Activated effector memory CD4-positive, alpha-beta T cell treated with anti-CD3 and anti-CD28 coated beads, Interleukin-2, amount 50 U/mL, for 16 hours (primary cell): Measurements from ENCODE around the gene RRH.
"Not testable (repeated sequence)": the region's sequence is repeated elsewhere in the genome, so short reads cannot be mapped to it uniquely, and the experiment has no call there.

Source experiments
- DNase-seq: peaks from one replicate; pipeline ENCODE4 v3.0.0-alpha.2; 2020

The RRH gene, protein sequence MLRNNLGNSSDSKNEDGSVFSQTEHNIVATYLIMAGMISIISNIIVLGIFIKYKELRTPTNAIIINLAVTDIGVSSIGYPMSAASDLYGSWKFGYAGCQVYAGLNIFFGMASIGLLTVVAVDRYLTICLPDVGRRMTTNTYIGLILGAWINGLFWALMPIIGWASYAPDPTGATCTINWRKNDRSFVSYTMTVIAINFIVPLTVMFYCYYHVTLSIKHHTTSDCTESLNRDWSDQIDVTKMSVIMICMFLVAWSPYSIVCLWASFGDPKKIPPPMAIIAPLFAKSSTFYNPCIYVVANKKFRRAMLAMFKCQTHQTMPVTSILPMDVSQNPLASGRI

DNA sequence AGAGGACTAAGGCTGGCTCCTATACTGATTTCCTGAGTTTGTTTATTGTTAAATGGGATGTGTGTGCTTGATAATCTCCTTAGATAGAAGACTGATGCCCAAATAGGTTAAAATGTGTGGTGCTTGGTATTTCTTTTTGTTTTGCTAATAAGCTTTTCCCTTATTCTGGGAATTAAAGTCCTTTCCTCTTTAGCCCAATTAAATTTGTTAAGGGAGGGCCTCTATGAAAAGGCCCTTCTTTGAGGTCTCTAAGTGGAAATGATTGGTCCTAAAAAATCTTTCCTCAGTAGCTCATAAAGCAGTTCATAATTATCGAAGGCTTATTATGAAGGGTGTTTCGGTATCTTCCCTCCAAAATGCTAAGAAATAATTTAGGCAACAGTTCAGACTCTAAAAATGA lies at the start of gene RRH:
Gene RRH, plus strand, starts transcription at position 301 of the 400 bp plus-strand sequence. Its CDS starts 56 bp downstream, at position 357.
- no peak for DNase-seq

DNA sequence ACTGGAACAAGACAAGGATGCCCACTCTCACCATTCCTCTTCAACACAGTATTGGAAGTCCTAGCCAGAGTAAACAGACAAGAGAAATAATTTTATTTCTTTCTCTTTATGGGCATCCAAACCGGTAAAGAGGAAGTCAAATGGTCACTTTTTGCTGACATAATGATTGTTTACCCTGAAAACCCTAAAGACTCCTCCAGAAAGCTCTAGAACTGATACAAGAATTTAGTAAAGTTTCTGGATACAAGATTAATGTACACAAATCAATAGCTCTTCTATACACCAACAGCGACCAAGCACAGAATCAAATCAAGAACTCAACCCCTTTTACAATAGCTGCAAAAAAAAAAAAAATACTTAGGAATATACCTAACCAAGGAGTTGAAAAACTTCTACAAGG lies 45.7 kb upstream of the RRH start:
- not testable (repeated sequence) for DNase-seq

DNA sequence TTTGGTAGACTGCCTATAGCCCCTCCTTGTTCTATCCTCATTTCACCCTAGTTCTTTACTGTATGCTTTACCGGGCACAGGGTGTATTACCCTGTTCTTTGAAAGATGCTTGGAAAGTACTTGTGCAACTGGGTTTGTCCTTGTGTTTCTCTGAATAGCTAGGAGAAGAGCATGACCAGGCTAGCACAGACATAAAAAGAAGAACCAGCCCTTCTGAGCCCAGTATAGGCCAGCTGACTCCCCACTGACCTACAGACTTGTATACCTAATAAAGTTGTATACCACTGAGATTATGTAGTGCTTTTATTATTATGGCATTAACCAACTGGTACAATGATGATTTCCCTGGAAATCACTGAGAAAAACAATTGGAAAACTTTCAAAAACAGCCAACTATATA lies 40.9 kb upstream of the RRH start:
- DNase-seq, result no peak

DNA sequence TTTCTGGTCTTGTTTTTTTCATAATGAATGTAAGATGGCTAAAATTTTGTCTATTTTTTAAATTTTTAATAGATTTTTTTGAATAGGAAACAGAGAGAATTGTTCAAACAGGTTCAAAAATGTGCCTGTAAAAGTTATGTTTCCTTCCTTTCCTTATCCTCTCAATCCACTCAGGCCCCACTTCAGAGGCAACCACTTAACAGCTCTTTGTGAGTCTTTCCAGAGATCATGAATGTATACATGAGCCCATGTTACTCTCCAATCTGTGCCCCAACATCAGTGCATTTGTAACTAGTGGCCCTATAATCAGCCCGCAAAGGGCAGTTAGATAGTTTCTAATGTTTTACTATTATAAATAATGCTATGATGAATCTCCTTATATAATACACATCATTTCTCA lies 40.0 kb upstream of the RRH start:
- no peak for DNase-seq

DNA sequence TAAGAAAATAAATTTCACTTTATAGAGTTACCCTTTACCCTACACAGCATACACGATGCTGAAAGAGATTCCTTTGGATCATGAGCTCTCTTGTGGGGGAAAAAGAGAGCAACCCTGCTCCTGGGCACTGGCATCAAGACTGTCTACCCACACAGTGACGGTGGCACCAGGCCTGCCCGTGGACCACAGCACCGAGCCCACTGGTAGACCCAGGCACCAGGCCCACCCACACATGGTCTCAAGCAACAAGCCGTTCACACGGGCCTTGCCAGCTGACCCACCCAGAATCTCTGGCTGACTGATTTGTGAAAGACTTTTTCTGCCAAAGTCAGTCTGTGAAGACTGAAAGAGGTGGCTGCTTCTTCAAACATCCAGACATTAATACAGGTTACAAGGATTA lies 32.7 kb upstream of the RRH start:
- no peak for DNase-seq

DNA sequence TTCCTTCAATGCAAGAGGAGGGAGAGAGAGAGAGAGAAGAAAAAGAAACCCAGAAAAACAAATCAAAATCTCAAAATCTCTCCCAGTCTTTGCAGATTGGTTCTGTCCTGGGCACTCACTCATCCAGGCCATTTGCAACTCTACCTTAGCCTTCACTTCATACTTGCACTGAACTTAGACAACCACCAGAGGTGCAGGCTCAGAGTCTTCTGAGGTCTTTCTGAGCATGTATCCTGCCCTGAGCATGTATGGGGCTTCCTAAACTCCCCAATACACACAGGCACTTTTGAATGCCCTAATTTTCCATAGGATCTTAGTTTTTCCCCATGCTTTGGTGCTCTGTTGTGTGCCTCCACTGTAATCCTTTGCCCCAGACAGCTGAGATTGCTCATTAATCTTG lies 28.9 kb upstream of the RRH start:
- no peak for DNase-seq

DNA sequence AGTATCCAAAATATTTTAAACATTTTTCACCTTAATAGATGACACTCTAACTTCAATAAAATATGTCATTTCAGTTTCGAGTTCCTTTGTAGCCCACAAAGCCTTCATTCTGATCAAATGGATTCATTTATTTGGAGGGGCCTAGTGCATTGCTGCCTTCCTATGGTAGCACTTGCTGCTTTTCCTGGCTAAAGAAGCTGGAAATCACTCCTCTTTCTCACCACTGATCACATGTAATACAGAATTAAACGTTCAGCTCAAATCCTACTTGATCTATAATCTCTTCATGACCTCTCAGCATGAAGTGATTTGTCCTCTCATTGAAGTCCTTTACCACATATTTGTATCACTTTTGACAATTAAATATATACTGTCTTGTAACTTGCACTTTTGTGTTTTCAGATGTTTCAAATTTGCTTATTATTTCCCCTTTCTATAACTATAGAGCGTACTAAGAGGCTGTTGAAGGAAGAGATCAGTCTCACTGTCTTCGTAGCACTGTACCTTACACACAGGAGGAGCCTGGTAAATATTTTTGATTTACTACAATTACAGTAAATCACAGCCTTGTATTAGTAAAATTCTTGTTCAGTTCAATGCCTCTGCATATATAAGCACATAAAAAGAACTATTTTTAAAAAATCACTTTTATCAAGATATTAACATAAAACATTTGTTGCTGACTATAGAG lies 26.5 kb upstream of the RRH start:
- no peak for DNase-seq

DNA sequence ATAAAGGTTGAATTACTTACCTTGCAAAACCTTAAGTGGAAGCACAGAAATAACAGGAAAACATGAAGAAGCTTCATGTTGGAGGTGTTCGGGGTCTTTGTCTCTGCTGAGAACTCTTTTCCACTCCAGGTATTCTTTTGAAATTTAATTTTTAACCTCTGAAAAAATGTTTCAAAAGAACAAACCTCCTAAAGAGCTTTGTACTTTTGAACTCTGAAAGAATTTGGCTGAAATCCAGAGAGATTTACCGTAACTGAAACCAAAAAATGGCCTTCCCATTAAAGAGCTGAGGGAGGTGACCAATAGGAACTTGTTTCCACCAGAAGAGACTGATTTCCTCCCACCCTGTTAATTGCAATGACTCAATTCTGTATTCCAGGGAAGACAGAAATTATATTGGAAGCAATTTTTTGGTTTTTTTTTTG lies 25.9 kb upstream of the RRH start, which contains the start of gene CFI:
Gene CFI, minus strand, starts transcription at position 105 of the 425 bp plus-strand sequence. Its CDS starts 28 bp downstream, at position 77.
- no peak for DNase-seq

DNA sequence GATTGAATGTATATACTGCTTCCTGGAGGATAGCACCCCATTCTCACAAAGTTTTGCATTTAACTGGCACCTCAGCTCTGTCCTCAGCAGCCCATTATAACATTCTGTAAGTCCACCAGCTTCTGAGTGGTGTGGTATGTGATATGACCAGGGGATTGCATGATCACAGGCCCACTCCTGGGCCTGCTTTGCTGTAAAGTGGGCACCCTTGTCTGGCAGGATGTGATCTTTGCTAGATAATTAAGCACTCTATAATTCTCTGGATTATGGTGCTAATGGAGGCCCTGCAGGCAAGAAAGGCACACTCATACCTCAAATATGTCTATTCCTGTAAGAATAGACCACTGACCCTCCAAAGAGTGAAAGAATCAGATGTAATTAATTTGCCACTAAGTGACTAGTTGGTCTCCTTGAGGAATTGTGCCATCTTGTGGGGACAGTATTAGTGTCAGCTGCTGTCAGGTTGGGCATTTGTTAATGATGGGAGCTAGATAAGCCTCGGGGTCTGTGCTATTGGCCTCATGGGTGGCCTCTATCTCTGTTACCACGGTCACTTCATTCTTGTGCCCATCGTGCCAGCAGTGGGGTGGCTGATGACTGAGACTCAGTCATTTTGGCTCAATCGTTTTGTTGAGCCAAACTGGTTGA lies 23.7 kb upstream of the RRH start:
- no peak for DNase-seq

DNA sequence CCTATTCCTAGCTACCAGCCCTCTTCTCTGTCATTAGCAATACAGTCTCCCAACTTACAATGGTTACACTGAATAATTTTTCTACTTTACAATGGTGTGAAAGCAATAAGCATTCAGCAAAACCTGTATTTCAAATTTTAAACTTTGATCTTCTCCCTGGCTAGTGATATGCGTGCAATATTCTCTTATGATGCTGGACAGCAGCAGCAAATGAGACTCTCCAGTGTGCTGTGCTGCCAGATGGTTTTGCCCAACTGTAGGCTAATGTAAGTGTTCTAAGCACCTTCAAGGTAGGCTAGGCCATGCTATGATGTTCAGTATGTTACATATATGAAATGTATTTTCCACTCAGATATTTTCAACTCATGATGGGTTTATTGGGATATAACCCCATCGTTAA lies 18.1 kb upstream of the RRH start:
- DNase-seq, result no peak

DNA sequence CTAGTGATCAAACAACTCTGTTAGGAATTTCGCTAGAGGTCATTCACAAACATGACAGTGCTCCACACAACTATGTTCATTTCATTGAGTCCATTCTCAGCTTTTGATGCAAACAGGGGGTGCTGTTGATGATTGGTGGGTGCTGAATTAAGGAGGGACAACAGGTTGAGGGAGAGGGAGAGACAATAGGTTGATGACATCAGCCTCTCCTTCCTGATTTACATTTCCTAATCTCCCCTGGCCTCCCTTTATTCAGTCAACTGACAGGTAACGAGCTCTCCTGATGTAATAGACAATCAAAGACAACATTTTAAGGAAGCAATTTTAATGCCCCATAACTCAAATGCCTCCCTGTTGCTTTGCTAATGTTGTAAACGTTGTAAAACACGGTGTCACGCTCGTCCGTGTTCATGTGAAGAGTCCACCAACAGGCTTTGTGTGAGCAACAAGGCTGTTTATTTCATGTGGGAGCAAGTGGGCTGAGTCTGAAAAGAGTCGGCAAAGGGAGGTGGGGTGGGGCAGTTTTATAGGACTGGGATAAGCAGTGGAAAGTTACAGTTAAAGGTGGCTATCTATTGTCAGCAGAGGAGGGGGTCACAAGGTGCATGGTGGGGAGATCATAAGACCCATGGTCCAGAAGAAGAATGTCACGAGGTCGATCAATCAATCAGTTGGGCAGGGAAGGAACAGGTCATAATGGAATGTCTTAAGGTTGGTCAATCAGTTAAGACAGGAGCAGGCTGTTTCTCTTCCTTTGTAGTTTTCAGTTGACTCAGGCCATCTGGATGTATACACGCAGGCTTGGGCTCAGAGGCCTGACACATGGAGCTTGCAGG lies 17.0 kb upstream of the RRH start:
- no peak for DNase-seq

DNA sequence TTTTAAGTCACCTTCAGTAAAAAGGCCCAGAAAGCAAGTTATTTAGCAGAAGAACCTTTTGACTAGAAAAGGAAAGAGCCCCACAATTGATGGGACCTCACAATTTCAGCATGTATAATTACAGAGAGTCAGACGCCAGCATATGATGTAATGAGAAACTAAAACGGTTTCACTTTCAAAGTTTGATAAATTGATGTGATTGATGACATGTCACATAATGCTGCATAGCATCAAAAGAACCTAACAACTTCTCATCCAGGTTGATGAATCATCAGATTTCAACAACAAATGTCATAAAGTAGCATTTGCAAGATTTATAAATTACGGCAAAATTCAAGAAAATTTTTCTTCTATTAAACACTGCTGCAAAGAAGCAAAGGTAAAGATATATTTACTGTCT lies 16.1 kb upstream of the RRH start:
- DNase-seq, result no peak

DNA sequence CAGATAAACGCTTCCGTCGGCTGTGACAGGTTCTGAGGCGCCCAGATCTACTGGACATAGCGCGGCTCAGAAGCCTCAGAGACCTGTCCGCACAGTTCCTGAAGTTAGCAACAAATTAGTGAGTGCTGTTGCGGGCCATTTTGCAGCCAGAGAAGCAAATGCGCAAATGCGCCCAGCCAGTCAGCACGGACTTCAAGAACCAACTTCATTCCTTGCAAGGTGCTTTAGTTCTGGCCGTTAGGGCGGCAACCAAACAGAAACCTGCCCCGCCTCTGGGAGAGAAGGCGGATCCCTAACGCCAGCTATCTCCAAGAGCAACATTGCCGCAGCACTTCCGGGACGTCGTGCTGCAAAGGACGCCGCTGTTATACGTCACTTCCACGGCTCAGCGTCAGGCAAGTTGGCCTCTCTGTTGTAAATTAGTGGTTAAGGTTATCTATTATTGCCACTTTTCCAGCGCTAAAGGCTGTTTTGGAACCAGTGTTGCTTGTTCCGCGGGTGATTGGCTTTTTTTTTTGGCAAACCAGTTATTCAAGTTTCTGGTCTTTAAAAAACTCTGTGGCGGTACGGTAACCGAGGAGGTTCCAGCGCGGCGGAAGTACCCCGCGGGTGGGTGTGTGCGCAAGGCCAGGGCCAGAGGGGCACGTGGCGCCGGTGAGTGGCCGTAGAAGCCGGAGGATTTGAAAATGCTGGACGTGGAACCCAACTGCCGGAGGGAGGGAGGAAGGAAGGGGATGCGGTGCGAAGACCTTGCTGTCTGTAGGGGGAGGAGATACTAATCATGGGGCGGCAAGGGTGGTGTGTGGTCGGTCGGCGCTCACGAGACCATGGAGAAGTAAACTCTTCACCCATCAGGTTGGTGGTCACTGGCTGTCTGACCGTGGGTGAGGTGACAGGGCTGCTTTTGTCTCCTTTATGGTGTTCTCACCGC lies 12.4 kb upstream of the RRH start, which contains the start of gene GAR1:
Gene GAR1, plus strand, starts transcription at position 612 of the 931 bp plus-strand sequence. CDS start 403 bp downstream, outside the sequence.
- peak; percentile 96 for DNase-seq

DNA sequence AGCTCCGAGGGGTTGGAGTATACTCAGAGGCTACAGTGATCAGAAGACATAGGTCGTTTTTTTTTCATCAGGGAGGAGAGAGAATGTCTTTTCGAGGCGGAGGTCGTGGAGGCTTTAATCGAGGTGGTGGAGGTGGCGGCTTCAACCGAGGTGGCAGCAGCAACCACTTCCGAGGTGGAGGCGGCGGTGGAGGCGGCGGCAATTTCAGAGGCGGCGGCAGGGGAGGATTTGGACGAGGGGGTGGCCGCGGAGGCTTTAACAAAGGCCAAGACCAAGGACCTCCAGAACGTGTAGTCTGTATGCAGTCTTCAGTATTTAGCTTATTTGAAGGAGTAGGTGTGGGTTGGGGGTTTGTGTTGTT lies 11.7 kb upstream of the RRH start:
- peak; percentile 81 for DNase-seq

DNA sequence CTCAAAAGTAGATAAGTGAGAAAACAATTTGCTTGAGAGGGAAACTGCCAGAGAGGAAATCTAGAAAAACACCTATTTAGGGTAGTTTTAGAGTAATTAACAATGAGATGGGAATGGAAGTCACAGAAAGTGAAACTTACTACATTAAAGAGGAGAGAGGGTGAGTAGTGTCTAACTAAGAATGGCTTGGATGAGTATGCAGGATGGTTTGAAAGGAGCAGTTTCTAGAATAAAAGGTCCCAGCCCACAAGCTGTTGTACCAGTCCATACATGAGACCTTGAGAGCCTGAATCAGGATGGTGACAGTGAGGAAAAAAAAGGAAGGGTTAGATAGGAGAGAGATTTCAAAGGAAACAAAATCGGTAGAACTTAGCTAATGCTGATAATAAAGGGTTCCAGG lies 10.9 kb upstream of the RRH start:
- no peak for DNase-seq

DNA sequence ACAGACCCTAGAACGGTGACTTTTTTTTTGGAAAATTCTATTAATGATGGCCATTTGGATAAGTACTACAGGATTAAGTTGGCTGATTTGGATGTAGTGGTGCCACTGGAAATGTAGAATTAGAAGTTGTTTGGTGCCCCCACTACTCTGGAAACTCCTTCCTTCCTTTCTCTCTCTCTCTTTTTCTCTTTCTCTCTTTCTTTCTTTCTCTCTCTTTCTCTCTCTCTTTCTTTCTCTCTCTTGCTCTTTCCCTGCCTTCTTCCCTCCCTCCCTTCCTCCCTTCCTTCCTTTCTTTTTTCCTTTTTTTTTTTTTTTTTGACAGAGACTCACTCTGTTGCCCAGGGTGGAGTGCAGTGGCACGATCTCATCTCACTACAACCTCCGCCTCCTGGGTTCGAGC lies 9.5 kb upstream of the RRH start:
- DNase-seq, result no peak

DNA sequence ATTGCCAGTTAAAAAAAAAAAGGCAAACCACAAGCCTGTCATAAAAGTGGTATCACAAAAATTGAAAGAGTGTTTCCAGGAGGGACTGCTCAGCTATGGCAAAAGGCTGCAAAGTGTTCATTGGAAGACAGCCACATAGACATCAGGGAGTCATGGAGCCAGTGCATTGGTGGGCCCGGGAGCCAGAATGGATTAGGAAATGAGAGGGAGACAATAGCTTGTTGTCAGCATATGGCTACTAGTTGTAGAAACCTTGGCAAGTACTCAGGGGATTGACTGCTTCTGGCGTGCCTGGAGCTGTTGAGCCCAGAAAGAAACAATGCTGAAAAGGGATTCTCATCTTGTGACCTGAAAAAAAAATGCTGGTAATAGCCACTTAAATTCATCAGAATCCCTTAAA lies 7.2 kb upstream of the RRH start:
- no peak for DNase-seq

DNA sequence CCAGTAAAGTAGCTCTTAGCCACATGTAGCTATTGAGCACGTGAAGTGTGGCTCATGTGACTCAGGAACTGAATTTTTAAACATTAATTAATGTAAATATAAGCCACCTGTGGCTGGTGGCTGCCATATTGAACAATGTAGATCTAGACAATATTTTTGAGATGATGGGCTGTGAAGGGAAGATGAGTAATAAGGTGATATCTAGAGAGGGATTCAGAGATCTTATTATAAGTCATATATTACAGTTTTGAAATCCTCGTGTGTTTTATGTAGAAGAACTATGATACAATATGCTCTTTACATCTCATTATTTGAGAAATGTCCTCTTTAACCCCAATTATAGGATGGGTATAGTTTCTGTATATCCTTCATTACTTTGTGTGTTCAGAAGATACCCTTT lies 6.6 kb upstream of the RRH start:
- DNase-seq, result no peak

DNA sequence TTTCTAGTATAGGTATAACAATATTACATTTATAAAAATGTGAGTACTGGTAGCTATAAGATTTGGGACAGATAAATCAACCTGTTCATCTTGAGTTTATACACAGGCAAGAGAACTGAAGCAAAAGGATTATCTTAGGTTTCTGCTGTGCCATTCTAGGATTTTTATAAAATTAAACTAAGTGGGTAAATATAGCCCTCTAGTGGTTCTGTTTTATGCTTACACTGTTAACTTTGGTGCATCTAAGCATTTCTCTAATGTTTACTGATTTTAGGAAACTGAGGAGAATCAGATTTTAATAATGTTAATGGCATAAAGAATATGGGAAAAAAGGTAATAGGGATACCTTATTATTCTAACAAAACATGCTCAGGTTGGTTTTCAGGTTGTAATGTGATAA lies 1.1 kb upstream of the RRH start:
- no peak for DNase-seq

DNA sequence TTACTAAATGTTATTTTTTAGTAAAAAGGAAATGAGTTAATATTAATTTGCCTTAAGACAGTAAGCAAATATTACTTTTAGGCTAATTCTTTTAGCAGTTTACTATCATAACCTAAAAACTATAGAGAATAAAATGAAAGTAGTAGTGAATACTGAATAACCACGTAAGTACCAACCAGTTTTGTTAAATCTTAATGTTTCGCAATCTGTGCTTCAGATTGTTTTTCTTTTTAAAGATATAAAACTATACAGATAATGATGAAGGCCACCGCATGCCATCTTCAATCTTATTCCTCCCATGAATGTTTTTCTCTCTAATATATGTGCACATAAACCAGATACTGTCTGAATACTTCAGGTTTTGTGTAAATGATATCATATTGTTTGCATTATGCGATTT lies 6.0 kb downstream of the RRH start:
- no peak for DNase-seq

DNA sequence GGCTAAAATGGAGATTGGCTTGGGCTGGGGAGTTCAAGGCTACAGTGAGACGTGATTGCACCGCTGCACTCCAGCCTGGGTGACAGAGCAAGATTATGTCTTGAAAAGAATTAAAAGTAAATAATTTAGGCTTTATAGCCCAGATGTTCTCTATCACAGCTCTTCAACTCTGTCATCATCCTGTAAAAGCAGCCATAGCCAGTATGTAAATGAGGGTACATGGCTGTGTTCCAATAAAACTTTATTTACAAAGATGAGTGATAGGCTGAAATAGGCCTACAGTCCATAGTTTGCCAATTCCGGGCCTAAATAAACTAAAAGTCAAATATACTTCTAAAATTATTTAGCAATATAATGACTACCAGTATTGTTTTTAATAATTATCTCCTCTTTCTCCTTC lies 9.2 kb downstream of the RRH start:
- DNase-seq, result no peak
